GM18870 (cell line): ENCODE data around the gene ABHD6.
"Not testable (repeated sequence)": the region's sequence is repeated elsewhere in the genome, so short reads cannot be mapped to it uniquely, and the experiment has no call there.

Source experiments
- ATAC-seq: cut with Tn5 transposase; IDR thresholded peaks from one replicate; pipeline ENCODE4 v1.9.1; 2021; ENCODE audit warnings: moderate library complexity; ENCODE audit not compliant: unreplicated experiment

ABHD6 gene

GRCh38 chr3:58237238-58237940, at the start of gene ABHD6:
ABHD6 (plus strand) TSS chr3:58237792; CDS start chr3:58256587, 18,795 bp downstream.
- peak; percentile 47 for ATAC-seq

GRCh38 chr3:58188173-58188564, 49.4 kb upstream of the ABHD6 start:
- ATAC-seq = no peak

GRCh38 chr3:58188921-58189451, 48.6 kb upstream of the ABHD6 start:
- no peak for ATAC-seq

- no peak for ATAC-seq
Observed at GRCh38 chr3:58189691-58190090, 47.9 kb upstream of the ABHD6 start.

GRCh38 chr3:58190291-58190690, 47.3 kb upstream of the ABHD6 start:
- ATAC-seq = no peak

GRCh38 chr3:58190882-58191281, 46.7 kb upstream of the ABHD6 start:
- ATAC-seq = no peak

GRCh38 chr3:58191361-58191991, 46.1 kb upstream of the ABHD6 start:
- ATAC-seq = no peak

GRCh38 chr3:58192069-58192468, 45.5 kb upstream of the ABHD6 start:
- ATAC-seq = no peak

GRCh38 chr3:58193682-58194407, 43.7 kb upstream of the ABHD6 start:
- no peak for ATAC-seq

GRCh38 chr3:58197588-58197987, 40.0 kb upstream of the ABHD6 start:
- ATAC-seq = no peak

GRCh38 chr3:58198362-58198761, 39.2 kb upstream of the ABHD6 start:
- ATAC-seq = no peak

GRCh38 chr3:58198804-58199203, 38.8 kb upstream of the ABHD6 start:
- no peak for ATAC-seq

- no peak for ATAC-seq
Observed at GRCh38 chr3:58200121-58200709, 37.4 kb upstream of the ABHD6 start.

GRCh38 chr3:58200846-58201355, 36.7 kb upstream of the ABHD6 start:
- ATAC-seq = no peak

- not testable (repeated sequence) for ATAC-seq
Observed at GRCh38 chr3:58201451-58201850, 36.1 kb upstream of the ABHD6 start.

GRCh38 chr3:58202917-58203360, 34.7 kb upstream of the ABHD6 start:
- no peak for ATAC-seq

- no peak for ATAC-seq
Observed at GRCh38 chr3:58203541-58203940, 34.1 kb upstream of the ABHD6 start.

GRCh38 chr3:58204720-58205119, 32.9 kb upstream of the ABHD6 start:
- no peak for ATAC-seq

- no peak for ATAC-seq
Observed at GRCh38 chr3:58205981-58206380, 31.6 kb upstream of the ABHD6 start.

- no peak for ATAC-seq
Observed at GRCh38 chr3:58206406-58207011, 31.1 kb upstream of the ABHD6 start.

- ATAC-seq = no peak
Observed at GRCh38 chr3:58207954-58208353, 29.6 kb upstream of the ABHD6 start.
